ENCODE data around the gene AADACL3. TPM values are rescaled to one million over a fixed set of nuclear protein-coding genes. Genes with fewer than 3 reads are reported as not detected.

Gene AADACL3
- total and polyA plus RNA-seq, 2 of the 13 experiments (the other 11 are each of a cell fraction or from before 2014, with no cell fraction given): not detected

GRCh38 chr1:12762766-12763165, 46.9 kb downstream of the AADACL3 start:
- Histone ChIP-seq H3K4me3 (replicated peaks in 1 of 3; ENCODE audit: insufficient read depth in 1 of 3, low read depth in 2 of 3, low read length in 3 of 3) (no peak overlapping the region), H3K4me1 (ENCODE audit: insufficient read depth, low read length) (no peaks in the 10 kb centered on the region), H3K36me3 (replicated peaks in 1 of 2; ENCODE audit: control insufficient read depth in 1 of 2, insufficient read depth in 2 of 2, low read length in 2 of 2) (no peaks in the 10 kb centered on the region), H3K27ac (ENCODE audit: extremely low read length, insufficient read depth, low read length) (no peak overlapping the region), H3K9ac (ENCODE audit: insufficient read depth, low read depth, low read length) (no peak overlapping the region), H3K79me2 (ENCODE audit: insufficient read depth, low read length) (no peaks in the 10 kb centered on the region), H2AFZ (ENCODE audit: low read length) (no peak overlapping the region), H4K20me1 (ENCODE audit: insufficient read depth, low read length) (no peaks in the 10 kb centered on the region), H3K9me3 (ENCODE audit: low read length) (no peaks in the 10 kb centered on the region), H3K4me2 (ENCODE audit: low read depth, low read length) (no peak overlapping the region), H3K27me3 (ENCODE audit: control insufficient read depth in 1 of 2, insufficient read depth in 2 of 2, low read length in 2 of 2) (peaks cover 0 to 23% of the 10 kb centered on the region in 2 experiments; a peak in 3 of 5 replicates)
- WGBS (ENCODE audit: low lambda C conversion rate): 10% methylated on average over 7 of the region's 7 CpGs
- DNase-seq (ENCODE audit: low spot score) (no peak), FAIRE-seq (no peak), ATAC-seq (no peak)
- intact Hi-C loops (cut with micrococcal nuclease; ENCODE audit: unreplicated experiment): no loop called here
- ChIA-PET POLR2A (no interaction called here), CTCF (ENCODE audit: low intra/inter-chr PET ratio, low total read pairs) (no interaction called here)
- TF ChIP-seq ZNF292 (CRISPR knock-in tag; IDR thresholded peaks at IDR 0.05; ENCODE audit: borderline replicate concordance, low read depth): no peak
- in situ Hi-C loops (cut with HindIII; ENCODE audit: extremely low pct_ligation_motif_present, low pct_unique_long_range_greater_than_20kb): no loop called here
- BruUV-seq (replicated peaks): no TSS peak

- Histone ChIP-seq H3K27ac (ENCODE audit: extremely low read length, insufficient read depth, low read length) (no peak overlapping the region), H3K9ac (ENCODE audit: insufficient read depth, low read depth, low read length) (no peak overlapping the region), H3K36me3 (replicated peaks in 1 of 2; ENCODE audit: control insufficient read depth in 1 of 2, insufficient read depth in 2 of 2, low read length in 2 of 2) (no peaks in the 10 kb centered on the region), H3K4me3 (replicated peaks in 1 of 3; ENCODE audit: insufficient read depth in 1 of 3, low read depth in 2 of 3, low read length in 3 of 3) (no peak overlapping the region), H3K4me2 (ENCODE audit: low read depth, low read length) (no peak overlapping the region), H3K4me1 (ENCODE audit: insufficient read depth, low read length) (no peaks in the 10 kb centered on the region), H4K20me1 (ENCODE audit: insufficient read depth, low read length) (no peaks in the 10 kb centered on the region), H3K27me3 (ENCODE audit: control insufficient read depth in 1 of 2, insufficient read depth in 2 of 2, low read length in 2 of 2) (peaks cover 0 to 17% of the 10 kb centered on the region in 2 experiments; a peak in 3 of 5 replicates), H2AFZ (ENCODE audit: low read length) (no peak overlapping the region), H3K79me2 (ENCODE audit: insufficient read depth, low read length) (no peaks in the 10 kb centered on the region), H3K9me3 (ENCODE audit: low read length) (no peaks in the 10 kb centered on the region)
- 39% methylated on average over 4 of the region's 4 CpGs for WGBS (ENCODE audit: low lambda C conversion rate)
- BruUV-seq (replicated peaks): no TSS peak
- CTCF ChIA-PET (ENCODE audit: low intra/inter-chr PET ratio, low total read pairs): no interaction called here
- in situ Hi-C loops (cut with HindIII; ENCODE audit: extremely low pct_ligation_motif_present, low pct_unique_long_range_greater_than_20kb) (no loop called here), intact Hi-C loops (cut with micrococcal nuclease; ENCODE audit: unreplicated experiment) (no loop called here)
- no peak for ATAC-seq
- FAIRE-seq: no peak
- DNase-seq (ENCODE audit: low spot score): no peak
- POLR2A ChIA-PET: no interaction called here
- TF ChIP-seq ZNF879 (CRISPR knock-in tag; IDR thresholded peaks at IDR 0.05) (no peak), HES4 (CRISPR knock-in tag; IDR thresholded peaks at IDR 0.05; ENCODE audit: borderline replicate concordance) (no peak), RFXAP (CRISPR knock-in tag; IDR thresholded peaks at IDR 0.05; ENCODE audit: borderline replicate concordance) (no peak), ZFP41 (CRISPR knock-in tag; IDR thresholded peaks at IDR 0.05; ENCODE audit: borderline replicate concordance) (no peak), SRSF9 (IDR thresholded peaks at IDR 0.05; ENCODE audit: borderline replicate concordance, insufficient read depth, low read depth, low read length, poor library complexity, severe bottlenecking) (no peak), NR2C2 (CRISPR knock-in tag; IDR thresholded peaks at IDR 0.05; ENCODE audit: borderline replicate concordance) (no peak), ZNF577 (CRISPR knock-in tag; IDR thresholded peaks at IDR 0.05; ENCODE audit: borderline replicate concordance, low read depth) (no peak), GPBP1L1 (CRISPR knock-in tag; IDR thresholded peaks at IDR 0.05) (no peak), HOXA9 (CRISPR knock-in tag; IDR thresholded peaks at IDR 0.05; ENCODE audit: borderline replicate concordance) (no peak)
These were observed 47.6 kb downstream of the AADACL3 start for GRCh38 chr1:12763479-12763878.

All from HepG2 (cell line).